Hepatocyte (in vitro differentiated cells): ENCODE measurements around the gene LRRC14B. TPM values are rescaled to one million over a fixed set of nuclear protein-coding genes. Genes with fewer than 3 reads are reported as not detected.

ENCODE experiments used
- DNase-seq: peaks from one replicate; pipeline ENCODE4 v3.0.0-alpha.2; 2016; ENCODE audit warnings: low spot score
- H2AFZ ChIP-seq: fragments of 200-600 bp; sonication (generic); 2 replicates; pipeline ENCODE4 v1.6.0; 2016; ENCODE audit warnings: antibody characterized with exemption, mild to moderate bottlenecking
- H3K27ac ChIP-seq: fragments of 200-600 bp; sonication (generic); 2 replicates; pipeline ENCODE4 v1.5.1; 2016; ENCODE audit warnings: mild to moderate bottlenecking
- H3K27me3 ChIP-seq: fragments of 200-600 bp; sonication (generic); 2 replicates; pipeline ENCODE4 v1.6.1; 2016
- H3K36me3 ChIP-seq: fragments of 200-600 bp; sonication (generic); replicated peaks from 2 replicates; pipeline ENCODE4 v1.5.1; 2016; ENCODE audit warnings: low read depth; ENCODE audit not compliant: insufficient read depth
- H3K4me1 ChIP-seq: fragments of 200-600 bp; sonication (generic); 2 replicates; pipeline ENCODE4 v1.5.1; 2016; ENCODE audit warnings: mild to moderate bottlenecking, moderate library complexity; ENCODE audit not compliant: insufficient read depth
- H3K4me2 ChIP-seq: fragments of 200-600 bp; sonication (generic); 2 replicates; pipeline ENCODE4 v1.6.0; 2016
- H3K4me3 ChIP-seq: fragments of 200-600 bp; sonication (generic); 2 replicates; pipeline ENCODE4 v1.5.1; 2016; ENCODE audit warnings: mild to moderate bottlenecking
- H3K79me2 ChIP-seq: fragments of 200-600 bp; sonication (generic); 2 replicates; pipeline ENCODE4 v1.6.0; 2017; ENCODE audit warnings: mild to moderate bottlenecking
- H3K9me2 ChIP-seq: fragments of 200-600 bp; sonication (generic); replicated peaks from 2 replicates; pipeline ENCODE4 v1.6.0; 2017; ENCODE audit warnings: mild to moderate bottlenecking; ENCODE audit not compliant: insufficient read depth
- H3K9me3 ChIP-seq: fragments of 200-600 bp; sonication (generic); 2 replicates; pipeline ENCODE4 v1.5.1; 2016; ENCODE audit warnings: low read depth, mild to moderate bottlenecking
- H4K20me1 ChIP-seq: fragments of 200-600 bp; sonication (generic); 2 replicates; pipeline ENCODE4 v1.6.0; 2016; ENCODE audit warnings: mild to moderate bottlenecking; ENCODE audit not compliant: insufficient read depth, poor library complexity, severe bottlenecking
- CTCF ChIP-seq: fragments of 200-600 bp; sonication (generic); IDR thresholded peaks from 2 replicates; pipeline ENCODE4 v1.5.1; 2016; ENCODE audit warnings: antibody characterized with exemption, mild to moderate bottlenecking; ENCODE audit not compliant: poor library complexity
- EZH2 ChIP-seq: fragments of 200-600 bp; sonication (generic); IDR thresholded peaks from 2 replicates; pipeline ENCODE4 v1.6.1; 2016; ENCODE audit warnings: antibody characterized with exemption, mild to moderate bottlenecking, borderline replicate concordance
- EZH2phosphoT487 ChIP-seq: fragments of 200-600 bp; sonication (generic); IDR thresholded peaks from one replicate; pipeline ENCODE4 v1.6.1; 2018; ENCODE audit warnings: antibody characterized with exemption, mild to moderate bottlenecking, low read depth, moderate library complexity; ENCODE audit not compliant: unreplicated experiment, severe bottlenecking
- WGBS: methylation state at CpG from one replicate; pipeline ENCODE4 v1.1.6; 2016; ENCODE audit warnings: low lambda C conversion rate; ENCODE audit errors: missing lambda C conversion rate; 5-methylcytosine and 5-hydroxymethylcytosine counted together
- polyA plus RNA-seq: library from polyadenylated mRNA; unstranded; fragments of >200 nt; fragmentation: Nextera tagmentation; extraction: Ambion mirVana; gene quantifications from 2 replicates; pipeline ENCODE4 v1.2.1, GENCODE V29; 2016
- total RNA-seq: library from RNA; depleted of rRNA; stranded (reverse); fragments of >200 nt; gene quantifications from 2 replicates; pipeline ENCODE4 v1.2.3, GENCODE V29; 2014

LRRC14B gene
- total and polyA plus RNA-seq, 2 experiments from 2014 or later: 0.18 TPM; not detected in 1

GRCh38 chr5:160921-161802 lies 30.1 kb upstream of the LRRC14B start:
- no peaks in the 10 kb centered on the region for H3K79me2 ChIP-seq
- no peak overlapping the region for H3K4me3 ChIP-seq
- no peak for DNase-seq
- no peaks in the 10 kb centered on the region for H3K36me3 ChIP-seq
- TF ChIP-seq CTCF (no peak), EZH2 (no peak), EZH2phosphoT487 (no peak)
- 91% methylated on average over 23 of the region's 23 CpGs for WGBS
- H3K9me3 ChIP-seq: no peaks in the 10 kb centered on the region
- no peaks in the 10 kb centered on the region for H3K4me1 ChIP-seq
- no peaks in the 10 kb centered on the region for H3K27me3 ChIP-seq
- no peak overlapping the region for H2AFZ ChIP-seq
- no peak overlapping the region for H3K27ac ChIP-seq
- no peaks in the 10 kb centered on the region for H3K9me2 ChIP-seq
- no peak overlapping the region for H3K4me2 ChIP-seq
- H4K20me1 ChIP-seq: no peaks in the 10 kb centered on the region

GRCh38 chr5:161803-162110 lies 29.5 kb upstream of the LRRC14B start:
- Histone ChIP-seq H2AFZ (no peak overlapping the region), H4K20me1 (no peaks in the 10 kb centered on the region), H3K27ac (no peak overlapping the region), H3K27me3 (no peaks in the 10 kb centered on the region), H3K4me2 (no peak overlapping the region), H3K9me2 (no peaks in the 10 kb centered on the region), H3K4me1 (no peaks in the 10 kb centered on the region), H3K36me3 (no peaks in the 10 kb centered on the region), H3K9me3 (no peaks in the 10 kb centered on the region), H3K79me2 (no peaks in the 10 kb centered on the region), H3K4me3 (no peak overlapping the region)
- WGBS: 98% methylated on average over 13 of the region's 17 CpGs
- DNase-seq: no peak
- no peak for TF ChIP-seq EZH2phosphoT487
- TF ChIP-seq EZH2: no peak

- H3K4me3 ChIP-seq: no peak overlapping the region
- no peaks in the 10 kb centered on the region for H3K9me3 ChIP-seq
- DNase-seq: no peak
- no peaks in the 10 kb centered on the region for H4K20me1 ChIP-seq
- no peaks in the 10 kb centered on the region for H3K9me2 ChIP-seq
- no peaks in the 10 kb centered on the region for H3K79me2 ChIP-seq
- no peaks in the 10 kb centered on the region for H3K36me3 ChIP-seq
- no peaks in the 10 kb centered on the region for H3K27me3 ChIP-seq
- no peaks in the 10 kb centered on the region for H3K4me1 ChIP-seq
- H3K4me2 ChIP-seq: no peak overlapping the region
- no peak overlapping the region for H2AFZ ChIP-seq
- WGBS: 91% methylated on average over 18 of the region's 19 CpGs
- H3K27ac ChIP-seq: no peak overlapping the region
- TF ChIP-seq CTCF: no peak
- TF ChIP-seq EZH2phosphoT487: no peak
- TF ChIP-seq EZH2: no peak
These were observed 29.1 kb upstream of the LRRC14B start for GRCh38 chr5:162190-162564.

GRCh38 chr5:162565-163337 lies 28.5 kb upstream of the LRRC14B start:
- H4K20me1 ChIP-seq: no peaks in the 10 kb centered on the region

More at GRCh38 chr5:162565-163337, 28.5 kb upstream of the LRRC14B start:
- Histone ChIP-seq H3K27ac (no peak overlapping the region), H3K9me3 (no peaks in the 10 kb centered on the region), H3K36me3 (no peaks in the 10 kb centered on the region), H2AFZ (no peak overlapping the region), H3K4me3 (no peak overlapping the region), H3K9me2 (no peaks in the 10 kb centered on the region), H3K4me2 (no peak overlapping the region), H3K79me2 (no peaks in the 10 kb centered on the region), H3K4me1 (no peaks in the 10 kb centered on the region), H3K27me3 (no peaks in the 10 kb centered on the region)
- WGBS: 97% methylated on average over 18 of the region's 23 CpGs
- DNase-seq: no peak
- no peak for TF ChIP-seq CTCF
- no peak for TF ChIP-seq EZH2
- no peak for TF ChIP-seq EZH2phosphoT487
